MCF 10A (cell line): ENCODE results near the gene ZNF670. TPM values are rescaled to one million over a fixed set of nuclear protein-coding genes. Genes with fewer than 3 reads are reported as not detected.

Experiments
- BruUV-seq: library from RNA; stranded (reverse); fragments of 400-500 nt; replicated peaks from 2 replicates; lab custom pipeline; 2021; lab: Mats Ljungman, UMichigan
- CTCF ChIA-PET: fragments of 300-600 bp; sonication (Branson Sonifier 250); formaldehyde crosslinking; extraction: SDS; loops from one replicate; lab custom pipeline; 2021; ENCODE audit warnings: antibody characterized with exemption, inconsistent platforms; lab: Yijun Ruan, JAX
- POLR2A ChIA-PET: fragments of 300-600, 350-650 bp; sonication (Branson Sonifier 250); formaldehyde crosslinking; extraction: SDS; loops from one replicate; lab custom pipeline; 2020; ENCODE audit warnings: antibody characterized with exemption, inconsistent platforms; lab: Yijun Ruan, JAX
- DNase-seq: peaks from one replicate; pipeline ENCODE4 v3.0.0-alpha.2; 2018; ENCODE audit not compliant: unreplicated experiment
- H3K27ac Mint-ChIP-seq: one replicate; pipeline ENCODE4 v1.8.0; 2022; ENCODE audit warnings: mild to moderate bottlenecking, low read depth, mixed read lengths; ENCODE audit not compliant: unreplicated experiment
- H3K27me3 Mint-ChIP-seq: one replicate; pipeline ENCODE4 v1.8.0; 2022; ENCODE audit warnings: mixed read lengths; ENCODE audit not compliant: insufficient read depth, unreplicated experiment
- H3K36me3 Mint-ChIP-seq: one replicate; pipeline ENCODE4 v1.8.0; 2022; ENCODE audit warnings: mild to moderate bottlenecking, moderate library complexity, mixed read lengths; ENCODE audit not compliant: insufficient read depth, unreplicated experiment
- H3K4me1 Mint-ChIP-seq: one replicate; pipeline ENCODE4 v1.8.0; 2022; ENCODE audit warnings: mixed read lengths; ENCODE audit not compliant: insufficient read depth, unreplicated experiment
- H3K4me3 Mint-ChIP-seq: one replicate; pipeline ENCODE4 v1.8.0; 2022; ENCODE audit warnings: mild to moderate bottlenecking, moderate library complexity, mixed read lengths; ENCODE audit not compliant: unreplicated experiment
- H3K9me3 Mint-ChIP-seq: one replicate; pipeline ENCODE4 v1.8.0; 2022; ENCODE audit warnings: mixed read lengths; ENCODE audit not compliant: unreplicated experiment
- CTCF ChIP-seq: fragments of 200-600 bp; IDR thresholded peaks from one replicate; pipeline ENCODE4 v1.8.0; 2022; ENCODE audit warnings: antibody characterized with exemption, mild to moderate bottlenecking; ENCODE audit not compliant: unreplicated experiment
- intact Hi-C: fragments of 100-400 bp; cut with micrococcal nuclease; formaldehyde crosslinking; loops from 2 replicates; pipeline ENCODE4 v1.14.1; 2022
- total RNA-seq: library from RNA; stranded (reverse); gene quantifications from 2 replicates; pipeline ENCODE4 v1.2.3, GENCODE V29; 2022

The ZNF670 gene
- total RNA-seq, 1 experiment from 2014 or later, result 7.1 TPM

GRCh38 chr1:247085310-247085709 lies 6.7 kb upstream of the ZNF670 start:
- intact Hi-C loops, result no loop called here
- no peaks in the 10 kb centered on the region for H3K4me1 Mint-ChIP-seq
- ChIA-PET POLR2A (interaction anchor here (0.6 kb wide), 1 partner anchor 59 kb away, joined by 3 read pairs; no protein-coding TSS in a partner anchor), CTCF (no interaction called here)
- TF ChIP-seq CTCF, result no peak
- H3K9me3 Mint-ChIP-seq, result peaks cover 29% of the 10 kb centered on the region
- H3K27me3 Mint-ChIP-seq, result no peaks in the 10 kb centered on the region
- DNase-seq, result no peak
- H3K27ac Mint-ChIP-seq, result no peak overlapping the region
- BruUV-seq, result no TSS peak
- H3K36me3 Mint-ChIP-seq, result no peaks in the 10 kb centered on the region
- H3K4me3 Mint-ChIP-seq, result no peak overlapping the region

- H3K27ac Mint-ChIP-seq, result no peak overlapping the region
- intact Hi-C loops, result no loop called here
- CTCF ChIA-PET, result interaction anchor here (0.7 kb wide), 1 partner anchor 25 kb away, joined by 3 read pairs; no protein-coding TSS in a partner anchor
- H3K27me3 Mint-ChIP-seq, result no peaks in the 10 kb centered on the region
- no TSS peak for BruUV-seq
- H3K4me1 Mint-ChIP-seq, result no peaks in the 10 kb centered on the region
- no peak for DNase-seq
- no peak for TF ChIP-seq CTCF
- no peak overlapping the region for H3K4me3 Mint-ChIP-seq
- H3K9me3 Mint-ChIP-seq, result peaks cover 30% of the 10 kb centered on the region
- POLR2A ChIA-PET, result no interaction called here
- no peaks in the 10 kb centered on the region for H3K36me3 Mint-ChIP-seq
These were observed 6.2 kb upstream of the ZNF670 start for GRCh38 chr1:247084771-247085170.

GRCh38 chr1:247079141-247079874 lies 697 bp upstream of the ZNF670 start:
- intact Hi-C loops, result loop anchor here (2.0 to 5.0 kb wide), 2 partner anchors 72 to 173 kb away; partner anchors contain the start of gene ZNF695
- Mint-ChIP-seq H3K36me3 (peaks cover 6% of the 10 kb centered on the region), H3K4me3 (peak overlapping the region; percentile 78), H3K4me1 (peaks cover 18% of the 10 kb centered on the region), H3K27me3 (no peaks in the 10 kb centered on the region), H3K27ac (peak overlapping the region; percentile 92), H3K9me3 (peaks cover 42% of the 10 kb centered on the region)
- TF ChIP-seq CTCF, result no peak
- CTCF ChIA-PET, result interaction anchor here (0.6 to 2.3 kb wide), 18 partner anchors 8 to 874 kb away, joined by 3 to 11 read pairs (median 3); no protein-coding TSS in a partner anchor
- POLR2A ChIA-PET, result interaction anchor here (0.6 to 4.2 kb wide), 31 partner anchors 13 to 1343 kb away, joined by 3 to 56 read pairs (median 4); partner anchors contain the start of genes AHCTF1 and ZNF669
- BruUV-seq, result no TSS peak
- peak; percentile 14 for DNase-seq

GRCh38 chr1:247077876-247078257 lies 744 bp downstream of the ZNF670 start:
- H3K9me3 Mint-ChIP-seq, result peaks cover 39% of the 10 kb centered on the region
- CTCF ChIA-PET, result interaction anchor here (0.5 to 2.3 kb wide), 7 partner anchors 10 to 1806 kb away, joined by 3 to 11 read pairs (median 3); no protein-coding TSS in a partner anchor
- no TSS peak for BruUV-seq
- H3K27me3 Mint-ChIP-seq, result no peaks in the 10 kb centered on the region
- H3K4me1 Mint-ChIP-seq, result peaks cover 18% of the 10 kb centered on the region
- peaks cover 6% of the 10 kb centered on the region for H3K36me3 Mint-ChIP-seq
- no peak for DNase-seq
- peak overlapping the region; percentile 92 for H3K27ac Mint-ChIP-seq
- peak overlapping the region; percentile 78 for H3K4me3 Mint-ChIP-seq
- TF ChIP-seq CTCF, result no peak
- POLR2A ChIA-PET, result interaction anchor here (0.6 to 4.2 kb wide), 24 partner anchors 10 to 853 kb away, joined by 3 to 56 read pairs (median 5); partner anchors contain the start of genes AHCTF1 and ZNF669
- intact Hi-C loops, result loop anchor here (1.0 to 5.0 kb wide), 4 partner anchors 26 to 171 kb away; partner anchors contain the start of genes ZNF669 and ZNF695
